ENCODE measurements around the gene SH3PXD2A.

Gene SH3PXD2A

DNA sequence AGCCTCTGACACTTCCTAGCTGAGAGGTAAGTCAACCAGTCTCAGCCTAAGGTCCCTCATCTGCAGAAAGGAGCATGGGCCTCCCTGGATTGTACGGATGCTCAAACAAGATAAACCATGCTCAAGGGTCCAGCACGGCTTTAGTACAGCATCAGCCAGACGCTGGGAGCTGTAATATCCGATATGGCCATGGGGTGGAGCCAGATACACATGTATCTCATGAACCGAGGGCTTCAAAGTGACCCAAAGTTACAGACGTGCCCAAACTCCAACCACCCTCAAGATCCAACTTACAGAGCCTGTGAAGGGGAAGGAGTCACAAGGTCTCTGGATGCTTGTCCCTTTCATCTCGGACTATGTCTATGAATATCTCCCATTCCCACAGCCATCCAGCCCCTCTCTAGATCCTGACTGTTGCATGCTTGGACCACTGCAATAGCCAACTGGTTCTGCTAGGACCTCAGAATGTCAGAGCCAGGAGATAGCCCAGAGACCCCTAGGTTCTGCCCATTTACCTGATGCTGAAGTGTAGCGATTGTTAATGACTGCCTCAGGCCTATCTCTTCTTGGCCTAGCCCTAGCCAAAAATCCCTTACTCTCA, 142.4 kb downstream of the SH3PXD2A start (continued):
- TF ChIP-seq ZSCAN18 (tag by site-specific recombination; IDR thresholded peaks at IDR 0.05), result no peak
- TF ChIP-seq, protein P1, sequence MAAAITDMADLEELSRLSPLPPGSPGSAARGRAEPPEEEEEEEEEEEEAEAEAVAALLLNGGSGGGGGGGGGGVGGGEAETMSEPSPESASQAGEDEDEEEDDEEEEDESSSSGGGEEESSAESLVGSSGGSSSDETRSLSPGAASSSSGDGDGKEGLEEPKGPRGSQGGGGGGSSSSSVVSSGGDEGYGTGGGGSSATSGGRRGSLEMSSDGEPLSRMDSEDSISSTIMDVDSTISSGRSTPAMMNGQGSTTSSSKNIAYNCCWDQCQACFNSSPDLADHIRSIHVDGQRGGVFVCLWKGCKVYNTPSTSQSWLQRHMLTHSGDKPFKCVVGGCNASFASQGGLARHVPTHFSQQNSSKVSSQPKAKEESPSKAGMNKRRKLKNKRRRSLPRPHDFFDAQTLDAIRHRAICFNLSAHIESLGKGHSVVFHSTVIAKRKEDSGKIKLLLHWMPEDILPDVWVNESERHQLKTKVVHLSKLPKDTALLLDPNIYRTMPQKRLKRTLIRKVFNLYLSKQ (tag by site-specific recombination; IDR thresholded peaks at IDR 0.05; ENCODE audit: borderline replicate concordance), result no peak
- no peak for TF ChIP-seq ZNF645 (tag by site-specific recombination; IDR thresholded peaks at IDR 0.05)
- no peak for TF ChIP-seq ZNF248 (tag by site-specific recombination; IDR thresholded peaks at IDR 0.05)
- TF ChIP-seq SCRT2 (tag by site-specific recombination; IDR thresholded peaks at IDR 0.05), result 0 out of 2 replicates have a peak, but pooled peaks have one; percentile 9
- TF ChIP-seq GFI1B (tag by site-specific recombination; IDR thresholded peaks at IDR 0.05), result no peak

DNA sequence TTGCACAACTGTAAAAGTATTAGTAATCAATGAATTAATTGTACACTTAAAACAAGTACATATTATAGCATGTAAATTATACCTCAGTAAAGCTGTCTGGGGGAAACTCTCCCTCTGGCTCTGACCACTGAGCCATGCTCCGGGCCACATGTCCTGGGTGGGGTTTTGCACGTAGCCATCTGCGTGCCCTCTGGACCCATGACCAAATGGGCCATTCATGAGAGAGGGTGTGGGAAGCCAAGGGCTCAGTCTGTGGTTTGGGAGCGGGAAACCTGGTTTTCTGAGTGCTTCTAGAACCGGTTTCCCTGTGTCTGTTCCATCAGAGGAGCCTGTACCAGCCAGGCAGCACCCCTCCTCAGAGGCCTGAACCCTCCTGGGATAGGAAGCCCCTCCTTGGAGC, 143.2 kb downstream of the SH3PXD2A start:
- ChIA-PET CTCF (interaction anchor here (0.6 to 11.8 kb wide), 31 partner anchors 9 to 396 kb away, joined by 3 to 151 read pairs (median 5); partner anchors contain the start of gene SH3PXD2A), POLR2A (no interaction called here)
- Histone ChIP-seq H3K4me1 (ENCODE audit: control insufficient read depth, insufficient read depth, low read length) (no peaks in the 10 kb centered on the region), H3K4me3 (ENCODE audit: low read depth, low read length) (no peak overlapping the region), H3K9me3 (ENCODE audit: control insufficient read depth, insufficient read depth, low read depth, low read length) (no peaks in the 10 kb centered on the region), H3K36me3 (ENCODE audit: control insufficient read depth in 2 of 2, insufficient read depth in 1 of 2, low read length in 2 of 2) (no peaks in the 10 kb centered on the region), H3K27ac (ENCODE audit: extremely low read depth, low read depth, low read length) (no peak overlapping the region)
- TF ChIP-seq PRDM10 (tag by site-specific recombination; IDR thresholded peaks at IDR 0.05) (no peak), PRDM6 (tag by site-specific recombination; IDR thresholded peaks at IDR 0.05) (no peak), ZNF24 (tag by site-specific recombination; IDR thresholded peaks at IDR 0.05) (no peak), YY2 (tag by site-specific recombination; IDR thresholded peaks at IDR 0.05) (no peak), GLI4 (tag by site-specific recombination; IDR thresholded peaks at IDR 0.05) (no peak), ZNF394 (tag by site-specific recombination; IDR thresholded peaks at IDR 0.05; ENCODE audit: borderline replicate concordance) (no peak), ZNF366 (tag by site-specific recombination; conservative IDR thresholded peaks at IDR 0.05) (no peak), ZBTB44 (tag by site-specific recombination; IDR thresholded peaks at IDR 0.05) (no peak), ZNF175 (tag by site-specific recombination; IDR thresholded peaks at IDR 0.05) (no peak), ZBTB17 (tag by site-specific recombination; IDR thresholded peaks at IDR 0.05) (no peak), ZNF324 (tag by site-specific recombination; IDR thresholded peaks at IDR 0.05) (no peak)
